H1 (cell line): ENCODE results near the gene BAZ2B. TPM values are rescaled to one million over a fixed set of nuclear protein-coding genes. Genes with fewer than 3 reads are reported as not detected.

Experiments
- CTCF ChIA-PET: fragments of 300-600 bp; sonication (Branson Sonifier 250); formaldehyde crosslinking; loops from one replicate; lab custom pipeline; 2021; ENCODE audit not compliant: partially characterized antibody; lab: Charles Lee
- POLR2A ChIA-PET: fragments of 300-600 bp; sonication (Branson Sonifier 250); formaldehyde crosslinking; loops from one replicate; lab custom pipeline; 2021; ENCODE audit warnings: inconsistent platforms; ENCODE audit not compliant: partially characterized antibody; lab: Charles Lee
- DNase-seq, 2 experiments: peaks; one replicate each; pipeline versions ENCODE4 v3.0.0 to v3.0.0-alpha.2; 2010 to 2022; ENCODE audit warnings: low spot score in 2 of 2, low read depth in 1 of 2, mixed read lengths in 1 of 2
- FAIRE-seq: peaks from 2 replicates; lab custom pipeline; 2011; peaks lifted over from hg19 to GRCh38; lab: Jason Lieb, UNC
- H2AFZ ChIP-seq: 2 replicates; pipeline ENCODE4 v1.8.1; 2012; ENCODE audit warnings: low read length, inconsistent platforms
- H2AK5ac ChIP-seq: 2 replicates; pipeline ENCODE4 v1.6.1; 2013; ENCODE audit warnings: low read depth, low read length
- H2BK120ac ChIP-seq: replicated peaks from 2 replicates; pipeline ENCODE3; 2013; ENCODE audit warnings: low read depth, low read length, inconsistent platforms
- H2BK12ac ChIP-seq: 2 replicates; pipeline ENCODE4 v1.6.1; 2013; ENCODE audit warnings: low read depth, low read length
- H2BK15ac ChIP-seq: 2 replicates; pipeline ENCODE4 v1.6.1; 2013; ENCODE audit warnings: low read length
- H2BK20ac ChIP-seq: 2 replicates; pipeline ENCODE4 v1.6.1; 2013; ENCODE audit warnings: low read length
- H2BK5ac ChIP-seq: 2 replicates; pipeline ENCODE4 v1.6.1; 2013; ENCODE audit warnings: low read depth, low read length
- H3K14ac ChIP-seq: 2 replicates; pipeline ENCODE4 v1.6.1; 2013; ENCODE audit warnings: inconsistent platforms; ENCODE audit not compliant: insufficient read length
- H3K18ac ChIP-seq: 2 replicates; pipeline ENCODE4 v1.6.1; 2013; ENCODE audit warnings: low read length; ENCODE audit errors: extremely low read depth
- H3K23ac ChIP-seq: 2 replicates; pipeline ENCODE4 v1.6.1; 2013; ENCODE audit warnings: inconsistent platforms; ENCODE audit not compliant: insufficient read length
- H3K23me2 ChIP-seq: 2 replicates; pipeline ENCODE4 v1.6.1; 2013; ENCODE audit warnings: low read depth, low read length
- H3K27ac ChIP-seq: 2 replicates; pipeline ENCODE4 v1.6.1; 2011; ENCODE audit warnings: low read depth, low read length, inconsistent platforms
- H3K27me3 ChIP-seq, 4 experiments: replicated peaks in 1 of 4; 1 replicate in 1 of 4; 2 replicates in 3 of 4; pipeline versions ENCODE4 v1.6.1 to v1.8.1; 2011 to 2013; ENCODE audit warnings: low read length in 3 of 4, mild to moderate bottlenecking in 3 of 4, inconsistent platforms in 2 of 4, mixed read lengths in 2 of 4, moderate library complexity in 1 of 4; ENCODE audit not compliant: control insufficient read depth in 3 of 4, insufficient read depth in 3 of 4; ENCODE audit errors: extremely low read depth in 1 of 4
- H3K36me3 ChIP-seq, 4 experiments: 2 replicates each; pipeline versions ENCODE4 v1.6.1 to v1.8.1; 2011 to 2013; ENCODE audit warnings: mild to moderate bottlenecking in 4 of 4, low read length in 3 of 4, moderate library complexity in 2 of 4, control low read depth in 1 of 4, inconsistent platforms in 1 of 4; ENCODE audit not compliant: insufficient read depth in 4 of 4, control insufficient read depth in 2 of 4
- H3K4ac ChIP-seq: replicated peaks from 2 replicates; pipeline ENCODE3; 2013; ENCODE audit warnings: low read length, low read depth, mixed read lengths, inconsistent platforms; ENCODE audit not compliant: insufficient read length
- H3K4me1 ChIP-seq, 4 experiments: replicated peaks in 1 of 4; 1 replicate in 1 of 4; 2 replicates in 3 of 4; pipeline versions ENCODE4 v1.6.1 to v1.8.1; 2011 to 2013; ENCODE audit warnings: low read length in 3 of 4, inconsistent platforms in 2 of 4, mixed read lengths in 1 of 4; ENCODE audit not compliant: insufficient read depth in 4 of 4, control insufficient read depth in 3 of 4
- H3K4me2 ChIP-seq, 2 experiments: 2 replicates each; pipeline versions ENCODE4 v1.6.1 to v1.8.1; 2011 to 2013; ENCODE audit warnings: low read depth in 2 of 2, low read length in 2 of 2, control low read depth in 1 of 2, inconsistent platforms in 1 of 2, mild to moderate bottlenecking in 1 of 2; ENCODE audit not compliant: insufficient read depth in 1 of 2
- H3K4me3 ChIP-seq, 4 experiments: fragments of 200-600, 300-600 bp in 1 of 4; sonication (generic), shearing (Covaris generic), sonication (Bioruptor Twin) in 1 of 4; 2 replicates each; pipeline versions ENCODE4 v1.5.1 to v1.8.1; 2011 to 2016; ENCODE audit warnings: low read length in 4 of 4, low read depth in 3 of 4, control low read depth in 2 of 4, inconsistent platforms in 2 of 4, mild to moderate bottlenecking in 2 of 4, mixed read lengths in 1 of 4, moderate library complexity in 1 of 4; ENCODE audit not compliant: insufficient read depth in 2 of 4; ENCODE audit errors: extremely low read depth in 1 of 4
- H3K56ac ChIP-seq: replicated peaks from 2 replicates; pipeline ENCODE3; 2013; ENCODE audit warnings: low read depth, mild to moderate bottlenecking, mixed read lengths, low read length, inconsistent platforms; ENCODE audit not compliant: insufficient read length
- H3K79me1 ChIP-seq: 2 replicates; pipeline ENCODE4 v1.6.1; 2013; ENCODE audit warnings: low read depth, low read length, control low read depth
- H3K79me2 ChIP-seq, 2 experiments: 2 replicates each; pipeline versions ENCODE4 v1.6.1 to v1.8.1; 2012 to 2013; ENCODE audit warnings: low read length in 2 of 2, mild to moderate bottlenecking in 2 of 2, inconsistent platforms in 1 of 2; ENCODE audit not compliant: insufficient read depth in 2 of 2, control insufficient read depth in 1 of 2
- H3K9ac ChIP-seq, 4 experiments: replicated peaks in 1 of 4; 1 replicate in 1 of 4; 2 replicates in 3 of 4; pipeline versions ENCODE4 v1.6.1 to v1.8.1; 2011 to 2013; ENCODE audit warnings: low read depth in 3 of 4, low read length in 3 of 4, control low read depth in 2 of 4, mild to moderate bottlenecking in 2 of 4, moderate library complexity in 2 of 4, inconsistent platforms in 1 of 4; ENCODE audit errors: extremely low read depth in 1 of 4
- H3K9me3 ChIP-seq, 2 experiments: 2 replicates each; pipeline versions ENCODE4 v1.6.1 to v1.8.1; 2012 to 2013; ENCODE audit warnings: mild to moderate bottlenecking in 2 of 2, moderate library complexity in 2 of 2, control low read depth in 1 of 2, inconsistent platforms in 1 of 2, low read depth in 1 of 2, low read length in 1 of 2, mixed read lengths in 1 of 2; ENCODE audit not compliant: insufficient read depth in 2 of 2
- H4K20me1 ChIP-seq, 2 experiments: replicated peaks in 1 of 2; 2 replicates each; pipeline versions ENCODE3 to v1.8.1; 2011 to 2013; ENCODE audit warnings: inconsistent platforms in 2 of 2, low read length in 2 of 2, mild to moderate bottlenecking in 1 of 2; ENCODE audit not compliant: insufficient read depth in 2 of 2, control insufficient read depth in 1 of 2
- H4K5ac ChIP-seq: 2 replicates; pipeline ENCODE4 v1.6.1; 2013; ENCODE audit warnings: low read length, low read depth, mixed read lengths, inconsistent platforms; ENCODE audit not compliant: insufficient read length
- H4K8ac ChIP-seq: 2 replicates; pipeline ENCODE4 v1.8.0; 2013; ENCODE audit warnings: mild to moderate bottlenecking, moderate library complexity, low read length, inconsistent platforms; ENCODE audit not compliant: insufficient read depth; ENCODE audit errors: extremely low read depth
- H4K91ac ChIP-seq: replicated peaks from 2 replicates; pipeline ENCODE3; 2013; ENCODE audit warnings: low read length, mixed read lengths, inconsistent platforms; ENCODE audit not compliant: insufficient read length
- ASH2L ChIP-seq: fragments of 200-600, 300-600 bp; sonication (generic); IDR thresholded peaks from one replicate; pipeline ENCODE4 v1.7.1; 2017; ENCODE audit warnings: low read length
- BCL11A ChIP-seq, 2 experiments: IDR thresholded peaks; one replicate each; pipeline ENCODE4 v1.6.1; 2011; ENCODE audit warnings: low read depth in 2 of 2, low read length in 2 of 2, mild to moderate bottlenecking in 2 of 2
- CBX8 ChIP-seq: fragments of 300-800, 300-1000 bp; sonication (generic); IDR thresholded peaks from 2 replicates; pipeline ENCODE4 v1.7.1; 2016; ENCODE audit warnings: low read depth, low read length, borderline replicate concordance
- CHD2 ChIP-seq: IDR thresholded peaks from 2 replicates; pipeline ENCODE4 v1.6.1; 2012; ENCODE audit warnings: low read length, improper control_type of control experiment
- EP300 ChIP-seq, 2 experiments: IDR thresholded peaks; 1 replicate in 1 of 2; 2 replicates in 1 of 2; pipeline ENCODE4 v1.6.1; 2011 to 2012; ENCODE audit warnings: low read depth in 2 of 2, low read length in 2 of 2, mild to moderate bottlenecking in 2 of 2, borderline replicate concordance in 1 of 2, inconsistent platforms in 1 of 2, moderate library complexity in 1 of 2
- KDM5A ChIP-seq: fragments of 200-600 bp; IDR thresholded peaks from 2 replicates; pipeline ENCODE4 v1.7.1; 2012; ENCODE audit warnings: mild to moderate bottlenecking, low read length, inconsistent platforms, mixed read lengths
- PHF8 ChIP-seq: fragments of 200-600 bp; sonication (generic); conservative IDR thresholded peaks from 2 replicates; pipeline ENCODE4 v1.7.1; 2012; ENCODE audit warnings: low read depth, mild to moderate bottlenecking, inconsistent platforms, low read length, moderate library complexity
- POU5F1 ChIP-seq: IDR thresholded peaks from 2 replicates; pipeline ENCODE4 v1.6.1; 2011; ENCODE audit warnings: low read depth, mild to moderate bottlenecking, low read length, moderate library complexity
- SIX5 ChIP-seq: IDR thresholded peaks from 2 replicates; pipeline ENCODE4 v1.6.1; 2011; ENCODE audit warnings: mild to moderate bottlenecking, low read depth, low read length
- SP1 ChIP-seq: IDR thresholded peaks from 2 replicates; pipeline ENCODE4 v1.6.1; 2011; ENCODE audit warnings: low read depth, low read length
- polyA plus RNA-seq, 7 experiments: library from polyadenylated mRNA; depleted of rRNA in 3 of 7; stranded (reverse) in 5 of 7; unstranded in 2 of 7; fragments of >200 nt in 5 of 7; fragments of 200-250 nt in 2 of 7; gene quantifications; 1 replicate in 5 of 7; 2 replicates in 1 of 7; 4 replicates in 1 of 7; pipeline versions ENCODE4 v1.2.1 to v1.2.3, GENCODE V29; 2011 to 2013; ENCODE audit warnings: missing spikeins in 2 of 7, mixed read lengths in 2 of 7
- total RNA-seq: library from RNA; stranded (reverse); fragmentation: NEBNext Ultra II Directional; extraction: Animal tissue kit (Norgen Biotek cat#: 25700); gene quantifications from 2 replicates; pipeline ENCODE4 v1.2.1, GENCODE V29; 2021
- TF ChIP-seq, protein P1 (sequence below): IDR thresholded peaks from 2 replicates; pipeline ENCODE4 v1.6.1; 2011; ENCODE audit warnings: low read length, improper control_type of control experiment

Gene BAZ2B
- total and polyA plus RNA-seq, 2 of the 8 experiments (the other 6 are each of a cell fraction or from before 2014, with no cell fraction given): 15.2 to 46.3 TPM

DNA sequence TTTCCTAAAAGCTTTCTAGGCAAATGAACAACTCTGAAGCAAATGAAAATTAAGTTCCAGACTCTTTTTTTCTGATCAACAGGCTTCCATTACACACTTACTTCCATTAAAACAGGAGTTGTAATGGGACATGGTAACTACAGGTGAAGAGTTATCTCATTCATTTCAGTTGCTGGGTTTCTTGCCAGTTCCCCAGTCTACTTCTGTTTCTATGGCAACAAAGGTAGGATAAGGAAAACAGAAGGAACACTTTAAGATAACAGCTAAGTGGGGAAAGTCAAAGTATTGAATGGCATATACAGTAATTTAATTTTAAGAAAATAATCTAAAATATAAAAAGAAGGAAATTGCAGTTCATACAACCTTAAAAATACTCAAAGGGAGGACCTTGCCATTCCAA is 25.1 kb downstream of the BAZ2B start:
- Histone ChIP-seq H3K18ac (no peak overlapping the region), H3K56ac (no peak overlapping the region), H3K4me3 (no peak overlapping the region), H2BK15ac (no peak overlapping the region), H3K9ac (no peak overlapping the region), H3K9me3 (no peaks in the 10 kb centered on the region), H2BK12ac (no peak overlapping the region), H3K4me1 (peaks cover 0 to 2% (median 0%) of the 10 kb centered on the region in 4 experiments; a peak in 1 of 7 replicates), H2AK5ac (no peak overlapping the region), H4K8ac (no peak overlapping the region), H3K23me2 (no peaks in the 10 kb centered on the region), H3K27ac (no peak overlapping the region), H2BK20ac (no peak overlapping the region), H3K4ac (no peak overlapping the region), H4K20me1 (peaks cover 2 to 3% of the 10 kb centered on the region in 2 experiments), H3K14ac (no peak overlapping the region), H4K5ac (no peak overlapping the region), H3K4me2 (no peak overlapping the region), H2AFZ (no peak overlapping the region), H3K27me3 (peaks cover 0 to 1% (median 0%) of the 10 kb centered on the region in 4 experiments; a peak in 1 of 7 replicates), H2BK5ac (no peak overlapping the region), H2BK120ac (no peak overlapping the region), H3K79me2 (peaks cover 0 to 69% of the 10 kb centered on the region in 2 experiments; a peak in 2 of 4 replicates), H4K91ac (no peak overlapping the region), H3K36me3 (no peaks in the 10 kb centered on the region), H3K79me1 (no peaks in the 10 kb centered on the region), H3K23ac (no peak overlapping the region)
- DNase-seq (no peak), FAIRE-seq (no peak)
- ChIA-PET CTCF (interaction anchor here (0.5 to 0.9 kb wide), 2 partner anchors 26 to 57 kb away, joined by 3 read pairs; no protein-coding TSS in a partner anchor), POLR2A (interaction anchor here (1.1 kb wide), 1 partner anchor 121 kb away, joined by 3 read pairs; the partner anchor contains the start of gene MARCHF7)
- TF ChIP-seq KDM5A (no peak), PHF8 (no peak), ASH2L (no peak), BCL11A (IDR thresholded peaks at IDR 0.05; ENCODE audit: low read depth in 2 of 2, low read length in 2 of 2) (no peak), CHD2 (no peak), SP1 (no peak), POU5F1 (no peak), EP300 (IDR thresholded peaks at IDR 0.05; ENCODE audit: borderline replicate concordance in 1 of 2, low read depth in 2 of 2, low read length in 2 of 2) (no peak), SIX5 (no peak), CBX8 (no peak)
- TF ChIP-seq, protein P1, sequence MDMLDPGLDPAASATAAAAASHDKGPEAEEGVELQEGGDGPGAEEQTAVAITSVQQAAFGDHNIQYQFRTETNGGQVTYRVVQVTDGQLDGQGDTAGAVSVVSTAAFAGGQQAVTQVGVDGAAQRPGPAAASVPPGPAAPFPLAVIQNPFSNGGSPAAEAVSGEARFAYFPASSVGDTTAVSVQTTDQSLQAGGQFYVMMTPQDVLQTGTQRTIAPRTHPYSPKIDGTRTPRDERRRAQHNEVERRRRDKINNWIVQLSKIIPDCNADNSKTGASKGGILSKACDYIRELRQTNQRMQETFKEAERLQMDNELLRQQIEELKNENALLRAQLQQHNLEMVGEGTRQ: no peak
